SK-N-SH (cell line): Measurements from ENCODE around the gene COL8A2. TPM values are rescaled to one million over a fixed set of nuclear protein-coding genes. Genes with fewer than 3 reads are reported as not detected.

ENCODE experiments used
- CTCF ChIA-PET: fragments of 300-600, 350-600 bp; formaldehyde crosslinking; extraction: SDS; loops from one replicate; lab custom pipeline; 2021; lab: Yijun Ruan, JAX
- POLR2A ChIA-PET: fragments of 350-600 bp; sonication (Branson Sonifier 250); formaldehyde crosslinking; extraction: SDS; loops from one replicate; lab custom pipeline; 2020; ENCODE audit warnings: antibody characterized with exemption, inconsistent platforms; lab: Yijun Ruan, JAX
- DNase-seq: peaks from one replicate; pipeline ENCODE4 v3.0.0; 2012
- H2AFZ ChIP-seq: fragments of 200-600 bp; sonication (generic); 2 replicates; pipeline ENCODE4 v1.8.1; 2016; ENCODE audit warnings: antibody characterized with exemption, mild to moderate bottlenecking, low read depth
- H3F3A ChIP-seq: fragments of 200-600 bp; sonication (generic); replicated peaks from 2 replicates; pipeline ENCODE3; 2016; ENCODE audit warnings: antibody characterized with exemption, mild to moderate bottlenecking; ENCODE audit not compliant: insufficient read depth
- H3K27ac ChIP-seq, 2 experiments: fragments of 200-500 bp in 1 of 2; fragments of 200-600 bp in 1 of 2; sonication (Bioruptor generic) in 1 of 2; sonication (generic), shearing (Covaris generic) in 1 of 2; 2 replicates each; pipeline versions ENCODE4 v1.5.1 to v1.6.1; 2014 to 2016; ENCODE audit warnings: low read depth in 2 of 2, inconsistent platforms in 1 of 2, low read length in 1 of 2, mild to moderate bottlenecking in 1 of 2, mixed read lengths in 1 of 2
- H3K27me3 ChIP-seq: fragments of 200-600 bp; sonication (generic), shearing (Covaris generic); 2 replicates; pipeline ENCODE4 v1.6.1; 2016; ENCODE audit warnings: mixed run types; ENCODE audit not compliant: insufficient read depth
- H3K36me3 ChIP-seq, 2 experiments: fragments of 200-500 bp in 1 of 2; fragments of 200-600 bp in 1 of 2; sonication (Bioruptor generic) in 1 of 2; sonication (generic) in 1 of 2; replicated peaks in 1 of 2; 2 replicates each; pipeline versions ENCODE3 to v1.5.1; 2014 to 2016; ENCODE audit warnings: low read length in 1 of 2, mild to moderate bottlenecking in 1 of 2; ENCODE audit not compliant: insufficient read depth in 2 of 2, control insufficient read depth in 1 of 2
- H3K4me1 ChIP-seq, 2 experiments: fragments of 200-500 bp in 1 of 2; fragments of 200-600 bp in 1 of 2; sonication (Bioruptor generic) in 1 of 2; sonication (generic), shearing (Covaris generic) in 1 of 2; 2 replicates each; pipeline versions ENCODE4 v1.5.1 to v1.6.1; 2014 to 2016; ENCODE audit warnings: low read depth in 1 of 2, low read length in 1 of 2, mixed run types in 1 of 2; ENCODE audit not compliant: insufficient read depth in 2 of 2, control insufficient read depth in 1 of 2
- H3K4me2 ChIP-seq: fragments of 200-600 bp; sonication (generic), shearing (Covaris generic); 2 replicates; pipeline ENCODE4 v1.6.1; 2017; ENCODE audit warnings: mixed run types
- H3K4me3 ChIP-seq, 2 experiments: fragments of 200-500 bp in 1 of 2; fragments of 200-600 bp in 1 of 2; sonication (Bioruptor generic) in 1 of 2; sonication (generic), shearing (Covaris generic) in 1 of 2; 2 replicates each; pipeline versions ENCODE4 v1.5.1 to v1.8.1; 2014 to 2016; ENCODE audit warnings: low read depth in 2 of 2, inconsistent platforms in 1 of 2, low read length in 1 of 2, mild to moderate bottlenecking in 1 of 2, mixed read lengths in 1 of 2, moderate library complexity in 1 of 2
- H3K79me2 ChIP-seq: fragments of 200-600 bp; sonication (generic); 2 replicates; pipeline ENCODE4 v1.8.1; 2017; ENCODE audit warnings: mild to moderate bottlenecking; ENCODE audit not compliant: insufficient read depth
- H3K9ac ChIP-seq: fragments of 200-600 bp; sonication (generic); 2 replicates; pipeline ENCODE4 v1.6.1; 2017; ENCODE audit warnings: mixed run types
- H3K9me2 ChIP-seq: fragments of 200-600 bp; sonication (generic); 2 replicates; pipeline ENCODE4 v1.6.1; 2017; ENCODE audit warnings: mixed run types
- H3K9me3 ChIP-seq: fragments of 200-600 bp; sonication (generic); 2 replicates; pipeline ENCODE4 v1.6.1; 2017; ENCODE audit warnings: mixed run types, mild to moderate bottlenecking, moderate library complexity
- H4K20me1 ChIP-seq: fragments of 200-600 bp; sonication (generic); 2 replicates; pipeline ENCODE4 v1.6.1; 2017; ENCODE audit warnings: mild to moderate bottlenecking, mixed run types; ENCODE audit not compliant: insufficient read depth
- CHD2 ChIP-seq: fragments of 150-350 bp; IDR thresholded peaks from 2 replicates; pipeline ENCODE4 v1.6.1; 2018; ENCODE audit warnings: low read length; ENCODE audit not compliant: partially characterized antibody
- CTCF ChIP-seq: fragments of 200-600 bp; sonication (generic); IDR thresholded peaks from 2 replicates; pipeline ENCODE4 v1.6.1; 2017; ENCODE audit warnings: antibody characterized with exemption, mild to moderate bottlenecking, moderate library complexity
- ELF1 ChIP-seq: IDR thresholded peaks from 2 replicates; pipeline ENCODE4 v1.4.0; 2012
- EP300 ChIP-seq, 2 experiments: IDR thresholded peaks; 2 replicates each; pipeline versions ENCODE4 v1.4.0 to v1.6.1; 2012; ENCODE audit warnings: borderline replicate concordance in 1 of 2, low read depth in 1 of 2, low read length in 1 of 2
- EZH2phosphoT487 ChIP-seq: fragments of 200-600 bp; sonication (generic); IDR thresholded peaks from 2 replicates; pipeline ENCODE4 v1.6.1; 2017; ENCODE audit warnings: low read depth, mixed run types, mild to moderate bottlenecking, antibody characterized with exemption, moderate library complexity, borderline replicate concordance
- GABPA ChIP-seq: IDR thresholded peaks from 2 replicates; pipeline ENCODE4 v1.4.0; 2012; ENCODE audit warnings: low read depth, mild to moderate bottlenecking
- GATA2 ChIP-seq: sonication (generic); formaldehyde crosslinking; IDR thresholded peaks from 2 replicates; pipeline ENCODE4 v1.5.0; 2020; ENCODE audit warnings: mild to moderate bottlenecking, missing genetic modification reagents
- IRF3 ChIP-seq: fragments of 150-350 bp; IDR thresholded peaks from 2 replicates; pipeline ENCODE4 v1.6.1; 2016; ENCODE audit warnings: mild to moderate bottlenecking, low read depth, low read length
- MXI1 ChIP-seq: IDR thresholded peaks from 2 replicates; pipeline ENCODE4 v1.6.1; 2012; ENCODE audit warnings: mild to moderate bottlenecking, low read depth, low read length, improper control_type of control experiment
- NFIC ChIP-seq: IDR thresholded peaks from 2 replicates; pipeline ENCODE4 v1.4.0; 2012; ENCODE audit warnings: borderline replicate concordance
- POLR2AphosphoS5 ChIP-seq: IDR thresholded peaks from 2 replicates; pipeline ENCODE4 v1.6.1; 2012; ENCODE audit warnings: low read depth, low read length
- RAD21 ChIP-seq: IDR thresholded peaks from 2 replicates; pipeline ENCODE4 v1.6.1; 2012; ENCODE audit warnings: mild to moderate bottlenecking, low read length
- RFX5 ChIP-seq: IDR thresholded peaks from 2 replicates; pipeline ENCODE4 v1.6.1; 2012; ENCODE audit warnings: mild to moderate bottlenecking, improper control_type of control experiment, low read length
- RXRA ChIP-seq: IDR thresholded peaks from 2 replicates; pipeline ENCODE4 v1.4.0; 2012; ENCODE audit warnings: low read depth, mild to moderate bottlenecking, borderline replicate concordance
- TAF1 ChIP-seq: IDR thresholded peaks from 2 replicates; pipeline ENCODE4 v1.6.1; 2012; ENCODE audit warnings: low read depth, mild to moderate bottlenecking, low read length, moderate library complexity, borderline replicate concordance
- USF1 ChIP-seq: IDR thresholded peaks from 2 replicates; pipeline ENCODE4 v1.4.0; 2012; ENCODE audit warnings: low read depth, borderline replicate concordance
- USF2 ChIP-seq: fragments of 150-350 bp; IDR thresholded peaks from 2 replicates; pipeline ENCODE4 v1.6.1; 2017; ENCODE audit warnings: antibody characterized with exemption, low read length, low read depth, borderline replicate concordance
- YY1 ChIP-seq: IDR thresholded peaks from 2 replicates; pipeline ENCODE4 v1.4.0; 2012; ENCODE audit warnings: low read depth, mild to moderate bottlenecking
- ZBTB33 ChIP-seq: IDR thresholded peaks from 2 replicates; pipeline ENCODE4 v1.4.0; 2012; ENCODE audit warnings: low read depth, borderline replicate concordance
- WGBS: methylation state at CpG from one replicate; pipeline ENCODE4 v1.1.6; 2017; ENCODE audit warnings: low lambda C conversion rate; 5-methylcytosine and 5-hydroxymethylcytosine counted together
- polyA plus RNA-seq, 3 experiments: library from polyadenylated mRNA; depleted of rRNA; stranded (reverse); fragments of >200 nt; gene quantifications; 2 replicates each; pipeline ENCODE4 v1.2.3, GENCODE V29; 2012

The COL8A2 gene
- polyA plus RNA-seq (2012; rRNA removed) = 2.6 and 3.1 TPM in 2 replicates
- 1.6 and 2.6 TPM in 2 replicates for polyA plus RNA-seq (2012; cell fraction: cytosol; rRNA removed)
- 2.3 and 2.6 TPM in 2 replicates for polyA plus RNA-seq (2012; cell fraction: nucleus; rRNA removed)

GRCh38 chr1:36125129-36125991, at the start of gene COL8A2:
COL8A2 (minus strand) TSS chr1:36125222; CDS start chr1:36100242, 24,980 bp downstream.
- peak; percentile 88 for DNase-seq
- TF ChIP-seq USF1 = peak; percentile 18; the same call in 1 of the 2 replicates
- TF ChIP-seq GABPA = no peak
- ChIA-PET POLR2A (no interaction called here), CTCF (no interaction called here)
- H2AFZ ChIP-seq = no peak within 1 kb of the TSS
- H3K27me3 ChIP-seq = no peaks in the 10 kb centered on the region
- H3K4me3 ChIP-seq = peak within 1 kb of the TSS in 1 of 2 experiments; percentile 23; a peak in 2 of 4 replicates
- H3K9ac ChIP-seq = no peak within 1 kb of the TSS
- 93% methylated on average over 17 of the region's 77 CpGs for WGBS
- no peak within 1 kb of the TSS for H3K4me2 ChIP-seq
- H3K9me3 ChIP-seq = no peaks in the 10 kb centered on the region
- no peaks in the 10 kb centered on the region for H3K9me2 ChIP-seq
- no peaks in the 10 kb centered on the region for H4K20me1 ChIP-seq
- H3K27ac ChIP-seq = no peak within 1 kb of the TSS
- no peaks in the 10 kb centered on the region for H3K36me3 ChIP-seq
- H3F3A ChIP-seq = no peaks in the 10 kb centered on the region
- H3K4me1 ChIP-seq = peaks cover 0 to 4% of the 10 kb centered on the region in 2 experiments; a peak in 1 of 4 replicates
- no peaks in the 10 kb centered on the region for H3K79me2 ChIP-seq

- DNase-seq = no peak
- peaks cover 56 to 68% of the 10 kb centered on the region in 2 experiments for H3K36me3 ChIP-seq
- CTCF ChIA-PET = interaction anchor here (1.0 to 1.1 kb wide), 2 partner anchors 13 to 14 kb away, joined by 3 read pairs; no protein-coding TSS in a partner anchor
- TF ChIP-seq MXI1 = no peak
- TF ChIP-seq EP300 (IDR thresholded peaks at IDR 0.05; ENCODE audit: borderline replicate concordance in 1 of 2, low read depth in 1 of 2, low read length in 1 of 2) = no peak
- TF ChIP-seq RAD21 = no peak
- no peak for TF ChIP-seq ZBTB33
- TF ChIP-seq TAF1 = no peak
- no peak for TF ChIP-seq USF2
- TF ChIP-seq EZH2phosphoT487 = no peak
- TF ChIP-seq ELF1 = no peak
- no peak for TF ChIP-seq RFX5
- TF ChIP-seq GATA2 (CRISPR knock-in tag) = no peak
- no peak for TF ChIP-seq POLR2AphosphoS5
- TF ChIP-seq NFIC = no peak
- no peak for TF ChIP-seq CHD2
- TF ChIP-seq IRF3 = no peak
- TF ChIP-seq CTCF = no peak
- TF ChIP-seq RXRA = no peak
- no peak for TF ChIP-seq YY1
These were observed 49.7 kb upstream of the COL8A2 start for GRCh38 chr1:36174713-36175112.

More at GRCh38 chr1:36174713-36175112, 49.7 kb upstream of the COL8A2 start:
- peaks cover 48% of the 10 kb centered on the region for H4K20me1 ChIP-seq
- H3K79me2 ChIP-seq = peaks cover 71% of the 10 kb centered on the region
- H3K4me3 ChIP-seq = no peak overlapping the region
- peaks cover 9% of the 10 kb centered on the region for H3F3A ChIP-seq
- peaks cover 0 to 15% of the 10 kb centered on the region in 2 experiments; a peak in 2 of 4 replicates for H3K4me1 ChIP-seq
- H3K9me3 ChIP-seq = no peaks in the 10 kb centered on the region
- no peaks in the 10 kb centered on the region for H3K9me2 ChIP-seq
- POLR2A ChIA-PET = interaction anchor here (1.2 kb wide), 1 partner anchor 13 kb away, joined by 3 read pairs; no protein-coding TSS in a partner anchor
- WGBS = 94% methylated on average over 11 of the region's 11 CpGs
- peak overlapping the region in 1 of 2 experiments; percentile 46; a peak in 2 of 4 replicates for H3K27ac ChIP-seq
- H3K4me2 ChIP-seq = no peak overlapping the region
- H3K27me3 ChIP-seq = no peaks in the 10 kb centered on the region
- no peak overlapping the region for H2AFZ ChIP-seq
- H3K9ac ChIP-seq = no peak overlapping the region; the same call in 1 of the 2 replicates
